ENCODE data around the gene NAGLU. TPM values are rescaled to one million over a fixed set of nuclear protein-coding genes. Genes with fewer than 3 reads are reported as not detected.

Gene NAGLU
- total RNA-seq, 2 experiments from 2014 or later = 10.6 to 13.6 TPM

DNA sequence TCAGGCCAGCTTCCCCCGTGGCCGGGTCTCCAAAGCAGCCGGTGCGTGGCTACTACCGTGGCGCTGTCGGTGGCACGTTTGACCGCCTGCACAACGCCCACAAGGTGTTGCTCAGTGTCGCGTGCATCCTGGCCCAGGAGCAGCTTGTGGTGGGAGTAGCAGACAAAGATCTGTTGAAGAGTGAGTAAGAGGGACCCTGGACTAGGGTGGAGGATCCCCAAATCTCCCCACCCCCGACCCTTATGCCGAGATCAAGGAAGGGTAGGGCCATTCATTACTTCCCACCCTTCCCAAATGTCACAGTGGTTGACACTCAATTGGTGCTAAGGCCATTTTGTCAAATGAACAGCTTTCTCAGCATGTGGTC is 27.1 kb downstream of the NAGLU start:
- Mint-ChIP-seq H3K9me3 (no peaks in the 10 kb centered on the region), H3K27ac (peak overlapping the region; percentile 95), H3K4me1 (peaks cover 25% of the 10 kb centered on the region), H3K4me3 (peak overlapping the region; percentile 93), H3K27me3 (no peaks in the 10 kb centered on the region), H3K36me3 (peaks cover 21% of the 10 kb centered on the region)
- DNase-seq = no peak

DNA sequence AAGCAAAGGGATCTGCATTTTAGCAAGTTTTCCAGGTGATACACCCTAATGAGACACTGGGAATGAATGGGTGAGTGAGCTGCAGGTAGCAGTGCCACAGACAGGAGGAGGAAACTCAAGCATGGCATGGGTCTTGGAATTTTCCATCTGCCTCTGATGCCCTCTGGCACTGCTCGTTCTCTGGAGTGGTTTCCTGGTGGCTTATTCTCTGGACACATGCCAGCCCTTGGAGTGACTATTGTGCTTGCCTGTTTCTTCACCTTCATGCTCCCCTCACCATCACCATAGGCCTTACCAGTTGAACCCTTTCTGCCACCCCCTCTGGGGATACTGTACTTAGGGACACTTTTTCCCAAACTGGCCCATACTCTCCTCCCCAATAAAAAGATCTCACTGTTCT is 27.5 kb downstream of the NAGLU start:
- peaks cover 28% of the 10 kb centered on the region for H3K4me1 Mint-ChIP-seq
- H3K27ac Mint-ChIP-seq = peak overlapping the region; percentile 74
- peaks cover 23% of the 10 kb centered on the region for H3K36me3 Mint-ChIP-seq
- no peaks in the 10 kb centered on the region for H3K27me3 Mint-ChIP-seq
- H3K9me3 Mint-ChIP-seq = no peaks in the 10 kb centered on the region
- no peak for DNase-seq
- H3K4me3 Mint-ChIP-seq = peak overlapping the region; percentile 93

DNA sequence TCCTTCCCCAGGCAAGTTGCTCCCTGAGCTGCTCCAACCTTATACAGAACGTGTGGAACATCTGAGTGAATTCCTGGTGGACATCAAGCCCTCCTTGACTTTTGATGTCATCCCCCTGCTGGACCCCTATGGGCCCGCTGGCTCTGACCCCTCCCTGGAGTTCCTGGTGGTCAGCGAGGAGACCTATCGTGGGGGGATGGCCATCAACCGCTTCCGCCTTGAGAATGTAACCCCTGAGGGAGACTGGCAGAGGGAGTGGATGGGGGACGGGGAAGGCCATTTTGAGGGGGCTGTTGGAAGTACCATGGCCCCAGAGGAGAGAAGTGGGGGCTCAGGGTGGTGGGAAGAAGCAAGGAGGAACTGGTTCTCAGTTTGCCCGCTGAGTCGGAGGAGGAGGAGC is 27.9 kb downstream of the NAGLU start:
- Mint-ChIP-seq H3K27ac (peak overlapping the region; percentile 74), H3K36me3 (peaks cover 27% of the 10 kb centered on the region), H3K27me3 (no peaks in the 10 kb centered on the region), H3K9me3 (no peaks in the 10 kb centered on the region), H3K4me1 (peaks cover 32% of the 10 kb centered on the region), H3K4me3 (peak overlapping the region; percentile 93)
- no peak for DNase-seq

DNA sequence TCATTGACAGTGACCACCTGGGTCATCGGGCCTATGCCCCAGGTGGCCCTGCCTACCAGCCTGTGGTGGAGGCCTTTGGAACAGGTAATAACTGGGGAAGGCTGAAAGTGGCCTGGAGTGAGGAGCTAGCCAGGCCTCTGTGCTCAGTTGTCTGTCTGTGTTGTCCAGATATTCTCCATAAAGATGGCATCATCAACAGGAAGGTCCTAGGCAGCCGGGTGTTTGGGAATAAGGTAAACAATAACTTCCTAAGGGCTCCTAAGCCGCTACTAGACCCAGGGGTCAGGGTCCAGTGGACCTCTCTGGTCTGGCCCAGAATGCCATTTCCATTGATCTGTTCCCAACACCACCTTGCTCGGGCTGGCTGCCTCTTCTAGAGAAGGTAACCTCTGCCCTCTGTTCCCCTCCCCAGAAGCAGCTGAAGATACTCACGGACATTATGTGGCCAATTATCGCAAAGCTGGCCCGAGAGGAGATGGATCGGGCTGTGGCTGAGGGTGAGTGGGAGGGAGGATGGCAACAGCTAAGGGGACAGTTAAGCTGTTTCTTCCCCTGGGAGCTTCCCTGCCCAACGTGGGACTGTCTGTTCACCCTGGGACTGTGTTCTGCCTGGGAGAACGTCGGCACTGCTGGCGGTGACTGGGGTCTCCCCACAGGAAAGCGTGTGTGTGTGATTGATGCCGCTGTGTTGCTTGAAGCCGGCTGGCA is 28.9 kb downstream of the NAGLU start:
- H3K4me1 Mint-ChIP-seq = peaks cover 42% of the 10 kb centered on the region
- peaks cover 34% of the 10 kb centered on the region for H3K36me3 Mint-ChIP-seq
- H3K27me3 Mint-ChIP-seq = no peaks in the 10 kb centered on the region
- no peak overlapping the region for H3K4me3 Mint-ChIP-seq
- H3K9me3 Mint-ChIP-seq = no peaks in the 10 kb centered on the region
- no peak overlapping the region for H3K27ac Mint-ChIP-seq
- DNase-seq = no peak

DNA sequence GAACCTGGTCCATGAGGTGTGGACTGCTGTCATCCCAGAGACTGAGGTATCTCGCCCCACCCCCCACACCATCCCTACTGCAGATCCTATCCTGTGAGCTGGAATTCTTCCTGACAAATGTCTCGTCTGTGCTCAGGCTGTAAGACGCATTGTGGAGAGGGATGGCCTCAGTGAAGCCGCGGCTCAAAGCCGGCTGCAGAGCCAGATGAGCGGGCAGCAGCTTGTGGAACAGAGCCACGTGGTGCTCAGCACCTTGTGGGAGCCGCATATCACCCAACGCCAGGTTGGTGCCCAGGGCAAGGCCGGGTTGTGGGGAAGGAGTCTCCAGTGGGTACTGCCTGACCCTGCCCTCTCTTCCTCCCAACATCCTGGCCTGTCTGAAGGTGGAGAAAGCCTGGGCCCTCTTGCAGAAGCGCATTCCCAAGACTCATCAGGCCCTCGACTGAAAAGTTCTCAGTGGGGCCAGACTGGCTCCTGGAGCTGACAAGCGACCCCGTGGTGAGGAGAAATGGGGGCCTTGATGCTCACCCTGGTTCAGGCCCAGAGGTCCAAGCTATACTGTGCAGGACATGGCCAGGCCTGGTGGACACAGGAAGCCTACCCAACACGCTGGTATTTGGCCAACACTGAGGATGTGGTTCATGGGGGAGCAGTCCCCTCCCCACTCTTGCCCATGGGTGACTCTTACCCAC is 29.6 kb downstream of the NAGLU start:
- Mint-ChIP-seq H3K36me3 (peaks cover 36% of the 10 kb centered on the region), H3K27ac (peak overlapping the region; percentile 96), H3K4me3 (no peak overlapping the region), H3K4me1 (peaks cover 42% of the 10 kb centered on the region), H3K9me3 (no peaks in the 10 kb centered on the region), H3K27me3 (no peaks in the 10 kb centered on the region)
- DNase-seq = no peak

DNA sequence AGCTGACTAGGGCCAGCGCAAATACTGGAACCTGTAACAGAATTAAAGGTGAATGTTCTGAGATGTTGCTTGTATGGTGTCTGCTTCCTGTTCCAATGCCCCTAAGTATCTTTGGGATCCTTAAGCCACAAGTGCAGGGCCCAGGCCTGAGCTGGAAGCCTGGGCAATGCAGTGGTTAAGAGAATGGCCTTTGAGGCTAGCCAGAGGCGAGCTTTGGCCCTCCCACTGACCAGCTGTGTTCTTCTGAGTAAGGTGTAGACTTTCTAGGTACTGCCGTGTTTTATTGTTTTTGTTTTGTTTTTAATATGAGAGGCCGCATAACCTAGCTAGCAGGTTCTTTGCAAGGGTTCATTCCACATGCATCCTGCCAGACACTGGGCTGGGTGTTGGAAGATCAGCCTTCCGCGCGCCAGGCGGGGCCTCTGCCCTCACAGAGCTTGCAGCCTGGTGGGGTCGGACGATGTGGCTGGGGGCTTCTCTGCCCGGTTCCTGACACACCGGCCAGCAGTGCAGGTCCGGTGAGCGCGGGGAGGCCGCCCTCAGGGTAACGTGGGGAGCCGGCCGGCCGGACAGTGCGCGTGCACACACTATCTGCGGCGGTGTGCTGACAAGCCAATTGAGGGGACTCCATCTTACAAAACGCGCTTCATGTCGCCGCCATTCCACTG is 30.3 kb downstream of the NAGLU start:
- DNase-seq = peak; percentile 14
- H3K27me3 Mint-ChIP-seq = no peaks in the 10 kb centered on the region
- peaks cover 41% of the 10 kb centered on the region for H3K36me3 Mint-ChIP-seq
- no peaks in the 10 kb centered on the region for H3K9me3 Mint-ChIP-seq
- H3K4me1 Mint-ChIP-seq = peaks cover 41% of the 10 kb centered on the region
- H3K27ac Mint-ChIP-seq = peak overlapping the region; percentile 96
- H3K4me3 Mint-ChIP-seq = peak overlapping the region; percentile 97

DNA sequence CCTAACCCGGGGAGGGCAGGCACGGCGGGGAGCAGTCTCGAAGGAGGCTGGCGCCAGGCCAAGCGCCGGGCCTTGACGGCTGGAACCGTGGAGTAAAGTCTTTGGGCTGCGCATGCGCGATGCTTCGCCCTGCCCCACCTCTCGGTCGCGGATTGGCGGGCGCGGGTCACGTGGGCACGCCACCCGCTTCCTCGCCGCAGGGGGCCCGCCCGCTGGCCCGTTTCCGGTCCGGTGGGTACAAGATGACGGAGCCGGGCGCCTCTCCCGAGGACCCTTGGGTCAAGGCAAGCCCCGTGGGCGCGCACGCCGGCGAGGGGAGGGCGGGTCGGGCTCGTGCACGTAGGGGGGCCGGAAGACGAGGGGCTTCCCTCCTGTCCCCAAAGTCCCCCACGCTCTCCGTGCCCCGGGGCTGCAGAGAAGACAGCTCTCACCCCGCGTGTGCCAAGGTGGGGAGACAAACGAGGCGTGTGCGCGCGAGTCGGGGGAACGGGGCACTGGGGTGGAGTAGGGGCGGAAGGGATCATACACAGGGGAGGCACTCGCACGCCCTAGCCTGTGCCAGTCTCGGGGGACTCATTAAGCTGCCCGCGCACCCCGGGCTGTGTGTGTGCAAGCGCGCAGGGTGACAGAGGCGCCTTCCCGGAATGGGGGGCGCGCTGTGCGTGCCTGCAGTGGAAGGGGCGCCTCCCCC is 31.0 kb downstream of the NAGLU start, which contains the start of gene MLX:
TSS of gene MLX (plus strand) at position 218 of the 691 bp plus-strand sequence. CDS start at position 243, 25 bp downstream.
- Mint-ChIP-seq H3K4me3 (peak within 1 kb of the TSS; percentile 97), H3K9me3 (no peaks in the 10 kb centered on the region), H3K27me3 (no peaks in the 10 kb centered on the region), H3K4me1 (peaks cover 43% of the 10 kb centered on the region), H3K27ac (peak within 1 kb of the TSS; percentile 96), H3K36me3 (peaks cover 44% of the 10 kb centered on the region)
- peak; percentile 95 for DNase-seq

DNA sequence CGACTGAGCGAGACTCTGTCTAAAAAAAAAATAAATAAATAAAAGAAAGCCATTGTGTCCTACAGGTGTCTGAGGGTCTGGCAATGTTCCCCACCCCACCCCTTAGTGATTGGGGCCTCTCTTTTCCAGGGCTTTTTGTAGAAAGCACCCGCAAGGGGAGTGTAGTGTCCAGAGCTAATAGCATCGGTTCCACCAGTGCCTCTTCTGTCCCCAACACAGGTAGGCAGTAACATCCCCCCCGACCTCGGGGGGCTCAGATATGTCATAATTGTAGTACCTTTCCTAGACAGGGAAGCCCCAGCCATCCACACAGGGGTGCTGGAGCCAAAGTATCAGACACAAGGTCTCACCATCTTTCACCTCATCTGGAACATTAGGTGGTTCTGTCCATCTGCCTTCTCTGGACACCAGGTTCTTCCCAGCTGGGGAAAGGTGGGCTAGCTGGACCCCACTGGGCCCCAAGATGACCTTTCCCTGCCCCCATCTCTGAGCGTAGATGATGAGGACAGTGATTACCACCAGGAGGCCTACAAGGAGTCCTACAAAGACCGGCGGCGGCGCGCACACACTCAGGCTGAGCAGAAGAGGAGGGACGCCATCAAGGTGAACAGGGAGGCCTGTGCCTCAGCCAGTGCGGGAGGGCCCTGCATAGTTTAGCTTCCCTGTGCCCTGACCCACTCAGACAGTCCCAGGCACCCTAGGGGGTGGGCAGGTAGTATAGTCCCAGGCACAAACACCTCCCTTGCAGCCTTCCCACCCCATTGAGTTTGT is 32.5 kb downstream of the NAGLU start:
- Mint-ChIP-seq H3K27me3 (no peaks in the 10 kb centered on the region), H3K27ac (peak overlapping the region; percentile 96), H3K4me3 (peak overlapping the region; percentile 97), H3K9me3 (no peaks in the 10 kb centered on the region), H3K36me3 (peaks cover 48% of the 10 kb centered on the region), H3K4me1 (peaks cover 45% of the 10 kb centered on the region)
- DNase-seq = no peak

DNA sequence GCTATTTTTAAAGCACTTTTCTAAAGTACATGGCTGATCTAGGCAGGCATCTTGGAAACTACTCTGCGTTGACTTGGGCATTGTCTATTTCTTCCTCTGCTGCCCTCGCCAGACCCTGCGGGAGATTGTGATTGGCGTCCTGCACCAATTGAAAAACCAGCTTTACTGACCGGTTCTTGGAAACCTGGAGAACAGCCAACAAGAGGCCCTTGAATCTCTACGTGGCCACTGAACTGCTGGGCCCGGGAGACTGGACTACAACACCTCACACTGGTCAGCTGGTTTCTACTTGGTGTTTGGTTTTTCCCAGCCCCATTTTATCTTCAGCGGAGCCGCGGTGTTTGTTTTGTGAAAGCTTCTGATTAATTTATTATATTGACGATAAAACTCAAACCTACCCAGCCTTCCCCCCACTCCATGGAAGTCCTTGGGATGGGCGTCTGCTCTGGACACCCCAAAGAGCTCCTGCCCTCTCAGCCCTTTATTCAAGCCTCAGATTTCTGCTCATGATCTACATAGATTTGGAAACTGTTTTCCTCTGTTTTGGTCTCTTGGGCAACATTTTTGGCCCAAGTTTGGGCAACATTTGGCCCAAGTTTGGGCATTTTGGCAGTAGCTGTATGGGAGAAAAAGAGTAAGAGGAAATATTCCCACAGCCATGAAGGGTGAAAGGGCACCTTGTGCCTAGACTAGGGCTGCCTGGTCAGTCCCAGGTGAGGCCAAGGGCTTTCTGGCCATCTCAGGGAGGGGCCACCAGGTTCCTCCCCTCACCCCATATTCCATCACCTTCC is 35.6 kb downstream of the NAGLU start:
- Mint-ChIP-seq H3K36me3 (peaks cover 65% of the 10 kb centered on the region), H3K9me3 (no peaks in the 10 kb centered on the region), H3K27me3 (no peaks in the 10 kb centered on the region), H3K4me3 (no peak overlapping the region), H3K4me1 (peaks cover 48% of the 10 kb centered on the region), H3K27ac (no peak overlapping the region)
- DNase-seq = no peak

DNA sequence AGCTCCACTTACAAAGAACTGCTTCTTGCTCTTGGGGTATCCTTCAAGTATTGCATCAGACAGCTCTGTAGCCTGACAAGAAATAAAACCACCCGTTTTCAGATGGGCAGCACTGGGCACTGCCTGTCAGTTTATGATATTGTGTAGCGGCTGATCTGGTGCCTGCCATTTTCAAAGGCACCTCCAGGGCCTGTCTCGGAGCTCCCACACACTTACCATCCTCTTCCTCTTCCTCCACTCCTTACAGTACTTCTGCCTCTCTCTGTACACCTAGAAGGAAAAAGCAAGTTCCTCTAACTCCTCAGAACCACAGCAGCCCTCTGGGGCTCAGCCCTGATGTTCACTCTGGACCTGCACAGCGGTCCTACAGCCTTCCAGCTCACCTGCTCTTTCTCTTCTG is 37.1 kb downstream of the NAGLU start:
- Mint-ChIP-seq H3K4me3 (no peak overlapping the region), H3K36me3 (peaks cover 65% of the 10 kb centered on the region)

DNA sequence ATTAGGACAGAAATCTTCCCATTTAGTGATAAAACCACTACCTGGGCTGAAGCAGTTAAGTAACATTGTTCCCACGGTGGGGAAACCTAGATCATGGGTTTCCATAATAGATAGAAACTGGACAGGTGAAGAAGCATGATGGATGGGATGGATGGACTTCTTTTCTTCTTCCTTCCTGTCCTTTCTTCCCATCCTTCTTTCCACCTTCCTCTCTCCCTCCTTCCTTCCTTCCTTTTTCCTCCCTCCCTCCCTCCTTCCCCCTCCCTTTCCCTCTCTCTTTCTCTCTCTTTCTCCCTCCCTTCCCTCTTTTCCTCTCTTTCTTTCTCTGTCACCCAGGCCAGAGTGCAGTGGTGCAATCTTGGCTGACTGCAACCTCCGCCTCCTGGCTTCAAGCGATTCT is 38.4 kb downstream of the NAGLU start:
- no peak for DNase-seq
- Mint-ChIP-seq H3K4me1 (peaks cover 44% of the 10 kb centered on the region), H3K9me3 (no peaks in the 10 kb centered on the region), H3K36me3 (peaks cover 55% of the 10 kb centered on the region), H3K27me3 (no peaks in the 10 kb centered on the region), H3K4me3 (no peak overlapping the region), H3K27ac (no peak overlapping the region)

More for the DNA sequence above, 37.1 kb downstream of the NAGLU start:
- DNase-seq = no peak
- no peaks in the 10 kb centered on the region for H3K9me3 Mint-ChIP-seq
- H3K27me3 Mint-ChIP-seq = no peaks in the 10 kb centered on the region
- H3K4me1 Mint-ChIP-seq = peaks cover 49% of the 10 kb centered on the region
- H3K27ac Mint-ChIP-seq = peak overlapping the region; percentile 77

DNA sequence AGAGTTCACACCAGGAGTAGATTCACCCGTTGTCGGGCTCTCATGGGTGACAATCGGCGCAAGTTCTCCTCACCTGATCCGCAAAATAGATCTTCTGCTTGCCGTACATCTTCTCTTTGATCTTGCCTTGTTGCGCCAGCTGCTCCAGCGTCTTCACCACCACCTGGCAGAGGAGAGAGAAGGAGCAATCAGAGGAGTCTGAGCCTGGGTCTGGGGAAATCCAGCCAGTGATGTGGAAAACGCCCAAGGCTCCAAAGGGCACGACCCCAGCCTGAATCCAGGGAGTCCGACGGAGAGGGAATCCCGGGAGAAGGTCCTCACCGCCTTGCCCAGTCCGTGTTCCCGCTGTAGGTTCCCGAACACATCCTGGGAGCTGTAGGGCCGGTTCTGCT is 41.1 kb downstream of the NAGLU start:
- Mint-ChIP-seq H3K4me1 (peaks cover 35% of the 10 kb centered on the region), H3K36me3 (peaks cover 43% of the 10 kb centered on the region), H3K27me3 (no peaks in the 10 kb centered on the region), H3K27ac (peak overlapping the region; percentile 97), H3K4me3 (peak overlapping the region; percentile 98), H3K9me3 (no peaks in the 10 kb centered on the region)
- DNase-seq = no peak

DNA sequence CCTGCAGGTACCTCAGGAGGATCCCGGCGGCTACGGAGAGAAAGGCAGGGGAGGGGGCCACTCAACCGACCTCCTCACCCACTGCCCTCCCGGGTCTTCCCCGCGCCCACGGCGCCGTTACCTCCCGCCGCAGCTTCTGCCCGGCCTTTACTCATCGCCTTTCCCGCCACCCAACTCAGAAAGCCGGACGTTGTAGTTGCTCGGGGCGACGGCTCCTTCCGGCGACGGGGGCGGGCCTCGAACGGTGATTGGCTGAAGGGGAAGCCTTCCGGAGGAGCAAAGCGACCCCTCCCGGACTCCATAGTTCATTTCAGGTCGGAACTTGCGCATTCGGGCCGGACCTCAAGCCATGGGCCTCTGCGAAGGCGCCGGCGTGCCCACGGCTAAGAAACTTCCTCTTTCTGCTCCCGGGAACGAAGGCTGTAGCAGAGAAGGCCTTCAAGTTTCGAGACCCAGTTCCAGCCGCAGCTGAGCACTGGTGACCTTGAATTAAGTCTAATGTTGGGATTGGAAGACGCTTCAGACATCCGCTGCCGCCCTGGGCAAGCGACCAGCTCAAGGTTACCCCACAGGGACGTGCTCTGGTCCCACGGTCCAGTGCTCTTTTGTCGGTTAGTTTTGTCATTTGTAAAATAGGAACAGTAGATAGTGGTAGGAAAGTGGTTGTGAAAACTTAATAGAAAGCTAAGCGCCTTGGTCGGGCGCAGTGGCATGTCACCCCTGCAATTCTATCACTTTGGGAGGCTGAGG is 41.7 kb downstream of the NAGLU start, which contains the start of gene PSMC3IP:
TSS of gene PSMC3IP (minus strand) at position 198 of the 750 bp plus-strand sequence. CDS start at position 155, 43 bp downstream.
- peaks cover 42% of the 10 kb centered on the region for H3K36me3 Mint-ChIP-seq
- H3K27ac Mint-ChIP-seq = peak within 1 kb of the TSS; percentile 97
- no peaks in the 10 kb centered on the region for H3K9me3 Mint-ChIP-seq
- peak within 1 kb of the TSS; percentile 98 for H3K4me3 Mint-ChIP-seq
- H3K4me1 Mint-ChIP-seq = peaks cover 35% of the 10 kb centered on the region
- peak; percentile 95 for DNase-seq
- no peaks in the 10 kb centered on the region for H3K27me3 Mint-ChIP-seq

Data from activated naive CD8-positive, alpha-beta T cell treated with anti-CD3 and anti-CD28 coated beads for 36 hours (primary cell).